Upper lobe of left lung (tissue), 6 donors: ENCODE results near the gene ZCCHC24. TPM values are rescaled to one million over a fixed set of nuclear protein-coding genes. Genes with fewer than 3 reads are reported as not detected.
A peak's percentile ranks its signal among the peaks of the same experiment; 100 is the strongest.

ENCODE experiments used
- ATAC-seq, 2 donors: fragments of 200-7000 bp; cut with Tn5 transposase; one replicate each; pipeline ENCODE4 v1.9.1; 2022; ENCODE audit warnings: mild to moderate bottlenecking in 2 of 2, moderate library complexity in 2 of 2; ENCODE audit not compliant: low FRiP score in 2 of 2
- DNase-seq, 2 donors: peaks; one replicate each; pipeline ENCODE4 v3.0.0-alpha.2; 2019 to 2020
- H3K27ac ChIP-seq, 4 donors: fragments of 200-600 bp; sonication (generic); one replicate each; pipeline ENCODE4 v1.5.1; 2016 to 2019
- H3K27me3 ChIP-seq, 4 donors: fragments of 200-600 bp; sonication (generic); one replicate each; pipeline ENCODE4 v1.5.1; 2017 to 2019
- H3K36me3 ChIP-seq, 4 donors: fragments of 200-600 bp; sonication (generic); one replicate each; pipeline ENCODE4 v1.5.1; 2016 to 2019
- H3K4me1 ChIP-seq, 4 donors: fragments of 200-600 bp; sonication (generic); one replicate each; pipeline ENCODE4 v1.5.1; 2018 to 2019
- H3K4me3 ChIP-seq, 4 donors: fragments of 200-600 bp; sonication (generic); one replicate each; pipeline ENCODE4 v1.5.1; 2017 to 2019; ENCODE audit warnings: mild to moderate bottlenecking in 2 of 4, moderate library complexity in 1 of 4
- H3K9me3 ChIP-seq, 4 donors: fragments of 200-600 bp; sonication (generic); one replicate each; pipeline ENCODE4 v1.5.1; 2018 to 2019
- CTCF ChIP-seq, 6 experiments: fragments of 450-650 bp in 4 of 6; fragments of 200-600 bp in 2 of 6; sonication (generic) in 2 of 6; IDR thresholded peaks; one replicate each; pipeline ENCODE4 v1.5.1; 2016 to 2019; ENCODE audit warnings: antibody characterized with exemption in 6 of 6
- EP300 ChIP-seq, 4 donors: sonication (generic); formaldehyde crosslinking; IDR thresholded peaks; one replicate each; pipeline ENCODE4 v1.5.1; 2017; ENCODE audit warnings: antibody characterized with exemption in 4 of 4, control low read depth in 2 of 4
- POLR2A ChIP-seq, 4 donors: fragments of 450-650 bp; IDR thresholded peaks; one replicate each; pipeline ENCODE4 v1.5.1; 2016 to 2017; ENCODE audit warnings: antibody characterized with exemption in 4 of 4, mild to moderate bottlenecking in 2 of 4
- POLR2AphosphoS5 ChIP-seq, 2 donors: sonication (generic); formaldehyde crosslinking; IDR thresholded peaks; one replicate each; pipeline ENCODE4 v1.5.1; 2017; ENCODE audit warnings: antibody characterized with exemption in 2 of 2
- WGBS, 2 donors: methylation state at CpG; one replicate each; pipeline ENCODE4 v1.1.5; 2017 to 2018; 5-methylcytosine and 5-hydroxymethylcytosine counted together
- total RNA-seq, 6 donors: library from RNA; depleted of rRNA in 4 of 6; stranded (reverse); fragments of >200 nt in 4 of 6; gene quantifications; one replicate each; pipeline versions ENCODE4 v1.1.0 to v1.2.1, GENCODE V29; 2016 to 2021
- donor health status: DM: no; HTN: no; CAD: no; lungs with moderate emphysema.
- donor health status: DM: no; HTN: yes; CAD: no; lungs with severe emphysema.

Gene ZCCHC24
- 10 to 100 TPM; 12.6 to 45.7 (median 21.0) TPM for total RNA-seq

- WGBS, 2 donors = 0% methylated on average over 7 to 19 of the region's 95 CpGs
- Histone ChIP-seq H3K9me3 (no peaks in the 10 kb centered on the region), H3K4me1 (peaks cover 23 to 57% (median 32%) of the 10 kb centered on the region in 4 donors), H3K36me3 (no peaks in the 10 kb centered on the region), H3K4me3 (peak within 1 kb of the TSS; percentile 78 to 96 (median 83)), H3K27me3 (no peaks in the 10 kb centered on the region), H3K27ac (peak within 1 kb of the TSS; percentile 88 to 95 (median 90))
- TF ChIP-seq CTCF (IDR thresholded peaks at IDR 0.05) = peak in 4 of 6 experiments; percentile 23 to 35 (median 30)
- TF ChIP-seq EP300 (IDR thresholded peaks at IDR 0.05) = peak in 1 of 4 donors; percentile 19
- TF ChIP-seq POLR2AphosphoS5 (IDR thresholded peaks at IDR 0.05) = peak; percentile 53 to 66
- peak in 3 of 4 donors; percentile 61 to 71 (median 61) for TF ChIP-seq POLR2A (IDR thresholded peaks at IDR 0.05)
- peak; percentile 99 to 100 for DNase-seq
- peak; percentile 94 to 98 for ATAC-seq
These were observed at the start of gene ZCCHC24 for GRCh38 chr10:79445161-79445976. Gene ZCCHC24 (minus strand): TSS chr10:79445624. CDS start chr10:79445440, 184 bp downstream.

DNA sequence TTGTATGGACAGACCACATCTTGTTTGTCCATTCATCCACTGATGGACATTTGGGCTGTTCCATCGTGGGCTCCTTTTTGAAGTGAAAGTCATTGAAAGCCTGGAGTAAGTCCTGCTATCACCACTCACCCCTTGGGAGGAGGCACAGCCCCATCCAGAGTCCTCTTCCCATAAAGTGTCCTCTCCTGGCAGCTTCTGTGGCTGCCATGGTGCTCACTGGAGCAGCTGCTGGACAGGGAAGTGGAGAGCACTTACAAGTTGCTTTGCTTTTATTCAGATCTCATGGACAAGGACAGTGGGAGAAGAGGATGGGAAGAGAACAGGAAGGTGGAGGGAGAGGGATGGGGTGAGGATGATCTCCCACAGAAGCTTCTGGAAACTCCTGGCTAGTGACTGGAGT is 48.4 kb upstream of the ZCCHC24 start:
- Histone ChIP-seq H3K27ac (no peak overlapping the region), H3K36me3 (no peaks in the 10 kb centered on the region), H3K9me3 (no peaks in the 10 kb centered on the region), H3K4me3 (no peak overlapping the region), H3K27me3 (no peaks in the 10 kb centered on the region), H3K4me1 (peaks cover 0 to 10% (median 0%) of the 10 kb centered on the region in 4 donors)
- no peak for DNase-seq
- 60 to 75% methylated on average over 1 of the region's 1 CpG for WGBS, 2 donors
- no peak for ATAC-seq
- no peak for TF ChIP-seq POLR2AphosphoS5 (IDR thresholded peaks at IDR 0.05)
- no peak for TF ChIP-seq EP300 (IDR thresholded peaks at IDR 0.05)
- no peak for TF ChIP-seq CTCF (IDR thresholded peaks at IDR 0.05)

DNA sequence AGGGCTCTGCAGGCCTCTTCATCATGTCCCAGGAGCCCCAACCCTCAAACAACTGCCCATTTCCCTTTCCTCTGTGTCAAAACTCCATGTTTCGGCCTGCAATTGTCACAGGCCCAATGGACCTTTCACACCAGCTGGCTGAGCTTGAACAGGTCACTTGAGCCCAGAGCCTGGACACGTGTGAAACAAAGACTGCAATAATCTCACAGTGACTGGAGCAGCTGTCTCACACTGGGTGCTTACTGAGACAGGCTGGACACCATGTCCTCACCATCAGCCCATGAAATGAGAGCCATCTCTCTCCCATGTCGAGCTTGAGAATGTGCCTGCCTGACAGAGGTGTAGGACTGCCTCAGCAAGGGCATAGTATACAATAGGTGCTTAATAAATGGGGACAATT is 47.4 kb upstream of the ZCCHC24 start:
- H3K36me3 ChIP-seq = no peaks in the 10 kb centered on the region
- H3K27ac ChIP-seq = no peak overlapping the region
- H3K27me3 ChIP-seq = no peaks in the 10 kb centered on the region
- no peak for TF ChIP-seq EP300 (IDR thresholded peaks at IDR 0.05)
- TF ChIP-seq POLR2AphosphoS5 (IDR thresholded peaks at IDR 0.05) = no peak
- TF ChIP-seq POLR2A (IDR thresholded peaks at IDR 0.05) = no peak
- TF ChIP-seq CTCF (IDR thresholded peaks at IDR 0.05) = no peak
- no peaks in the 10 kb centered on the region for H3K9me3 ChIP-seq
- ATAC-seq (no peak), DNase-seq (no peak)
- 75 to 78% methylated on average over 3 of the region's 3 CpGs for WGBS, 2 donors
- peaks cover 0 to 17% (median 8%) of the 10 kb centered on the region in 4 donors for H3K4me1 ChIP-seq
- H3K4me3 ChIP-seq = no peak overlapping the region

DNA sequence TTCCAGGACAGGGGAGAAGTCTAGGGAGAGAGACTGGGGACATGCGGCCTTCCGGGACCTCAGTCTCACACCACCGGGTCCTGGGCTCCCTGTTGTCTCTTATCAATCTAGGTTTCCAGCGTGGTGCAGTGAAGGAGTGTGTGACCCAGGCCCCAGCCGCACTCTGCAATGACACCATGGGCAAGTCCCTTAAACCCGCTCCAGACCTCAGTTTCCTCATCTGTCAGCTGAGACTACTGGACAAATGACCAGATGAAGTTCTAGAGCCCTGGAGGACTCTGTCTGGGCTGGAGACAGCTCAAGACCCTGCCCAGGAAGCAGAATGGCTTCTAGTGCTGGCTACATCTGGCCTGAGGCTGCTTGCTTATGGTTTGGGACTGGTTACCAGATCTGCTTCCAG is 46.8 kb upstream of the ZCCHC24 start:
- ATAC-seq = no peak
- H3K36me3 ChIP-seq = no peaks in the 10 kb centered on the region
- H3K27me3 ChIP-seq = no peaks in the 10 kb centered on the region
- peaks cover 0 to 22% (median 14%) of the 10 kb centered on the region in 4 donors for H3K4me1 ChIP-seq
- no peak overlapping the region for H3K4me3 ChIP-seq
- TF ChIP-seq POLR2AphosphoS5 (IDR thresholded peaks at IDR 0.05) (no peak), POLR2A (IDR thresholded peaks at IDR 0.05) (no peak), EP300 (IDR thresholded peaks at IDR 0.05) (no peak), CTCF (IDR thresholded peaks at IDR 0.05) (no peak)
- DNase-seq = no peak
- no peak overlapping the region for H3K27ac ChIP-seq
- 87 to 97% methylated on average over 5 to 6 of the region's 6 CpGs for WGBS, 2 donors
- no peaks in the 10 kb centered on the region for H3K9me3 ChIP-seq
